GM18526 (cell line): ENCODE measurements around the gene EFCAB6.

Experiments
- POLR2A ChIP-seq: IDR thresholded peaks from 3 replicates; pipeline ENCODE4 v1.6.1; 2011; ENCODE audit not compliant: insufficient read length; ENCODE audit errors: extremely low read depth

EFCAB6 gene

DNA sequence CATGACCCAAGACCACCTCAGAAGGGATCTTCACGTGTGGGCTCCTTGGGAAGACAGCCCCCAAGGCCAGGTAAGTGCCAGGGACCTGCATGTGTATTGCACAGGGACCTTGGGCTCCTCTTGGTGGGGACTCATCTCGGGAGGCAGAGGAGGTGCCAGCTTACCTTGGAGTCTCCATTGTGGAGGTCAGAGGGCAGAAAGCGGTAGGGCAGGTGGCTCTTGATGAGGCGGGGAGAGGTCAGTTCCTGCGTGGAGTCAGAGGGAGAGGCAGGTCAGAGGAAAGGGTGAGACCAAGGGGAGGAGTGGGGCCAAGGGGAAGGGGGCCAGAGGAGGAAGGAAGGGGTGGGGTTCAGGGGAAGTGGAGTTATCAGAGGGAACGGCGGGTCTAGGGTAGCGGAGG, 27.7 kb upstream of the EFCAB6 start:
- TF ChIP-seq POLR2A, result no peak

DNA sequence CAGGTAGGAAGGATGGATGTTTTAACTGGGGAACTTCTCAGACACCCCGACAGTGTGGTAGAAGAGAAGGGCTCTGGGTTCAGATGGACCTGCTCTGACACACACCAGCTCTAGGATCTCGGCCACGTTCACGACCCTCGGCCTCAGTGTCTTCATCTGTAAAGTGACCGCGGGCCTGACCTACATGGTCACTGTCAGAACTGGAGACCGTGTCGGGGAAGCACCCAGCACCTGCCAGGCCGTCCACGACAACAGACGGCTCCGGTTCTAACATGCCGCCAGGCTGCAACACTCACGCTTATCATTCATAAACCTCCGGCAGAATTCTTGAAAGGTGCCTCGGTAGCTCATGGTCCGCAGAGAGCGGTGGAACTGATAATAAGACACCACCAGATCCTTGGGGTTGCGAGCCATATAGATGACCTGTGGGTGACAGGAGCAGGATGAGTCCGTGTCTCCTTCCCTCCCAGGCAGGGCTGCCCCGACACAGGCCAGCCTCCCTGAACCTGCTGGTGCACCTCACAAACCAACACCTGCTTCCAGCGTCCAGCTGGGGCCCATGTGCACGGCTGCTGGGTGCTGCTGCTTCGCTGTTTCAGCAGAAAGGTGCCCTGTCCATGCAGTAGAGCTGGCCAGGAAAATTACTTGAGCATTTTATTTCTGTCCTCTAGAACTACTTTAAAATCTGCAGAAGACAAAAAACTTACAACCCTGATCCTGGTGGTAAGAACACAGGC, 26.6 kb upstream of the EFCAB6 start:
- no peak for TF ChIP-seq POLR2A

DNA sequence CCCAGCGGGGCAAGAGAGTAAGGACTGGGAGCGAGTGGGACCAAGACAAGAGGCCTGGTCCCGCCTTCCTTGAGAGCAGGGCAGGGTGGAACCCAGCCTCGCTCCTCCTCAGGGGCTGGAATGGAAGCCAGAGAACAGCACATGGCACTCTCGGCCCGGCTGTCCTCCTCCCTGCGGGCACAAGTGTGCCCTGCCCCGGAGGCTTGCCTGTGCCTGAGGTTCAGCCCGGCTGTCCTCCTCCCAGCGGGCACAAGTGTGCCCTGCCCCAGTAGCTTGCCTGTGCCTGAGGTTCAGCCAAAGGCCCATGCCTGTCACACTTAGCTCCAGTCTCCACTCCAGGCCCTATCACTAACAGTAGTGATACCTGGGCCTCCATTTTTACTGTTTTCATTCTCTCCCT, 26.1 kb upstream of the EFCAB6 start:
- no peak for TF ChIP-seq POLR2A

DNA sequence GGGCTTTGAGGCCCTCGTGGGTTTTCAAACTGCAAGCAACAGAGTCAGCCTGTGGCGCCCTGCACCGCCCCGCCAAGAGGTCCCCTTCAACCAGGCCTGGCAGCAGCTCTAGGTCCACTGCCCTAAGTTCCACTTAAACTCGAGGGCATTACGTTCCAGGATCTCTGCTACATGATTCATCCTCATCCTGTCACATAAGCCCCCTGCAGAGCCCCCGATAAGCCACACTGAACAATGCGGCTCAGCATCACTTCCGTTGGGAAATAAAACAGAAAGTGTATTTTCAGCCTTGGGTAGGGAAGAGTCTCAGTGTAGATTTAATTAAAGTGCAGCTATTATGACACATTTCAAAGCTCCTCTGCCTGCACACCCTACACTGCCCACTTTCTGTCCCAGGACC, 25.6 kb upstream of the EFCAB6 start:
- TF ChIP-seq POLR2A, result no peak

DNA sequence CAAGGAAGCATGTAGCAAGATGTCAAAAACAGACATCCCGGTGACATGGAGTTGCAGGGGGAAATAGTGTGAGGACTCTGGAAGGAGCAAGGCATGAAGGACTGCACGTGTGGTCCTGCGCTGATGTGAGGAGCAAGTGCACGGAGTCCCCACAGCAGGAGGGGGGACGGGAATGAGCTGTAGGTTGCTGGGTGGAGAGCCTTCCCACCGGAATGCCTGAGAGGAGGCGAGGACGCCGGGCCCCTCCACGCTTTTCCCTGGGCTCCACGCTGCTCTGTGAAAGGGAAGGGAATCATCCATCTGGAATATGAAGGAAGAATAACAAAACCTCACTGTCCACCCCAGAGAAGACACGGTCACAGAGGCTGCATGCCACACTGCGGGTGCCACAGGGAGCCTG, 23.6 kb upstream of the EFCAB6 start:
- no peak for TF ChIP-seq POLR2A

DNA sequence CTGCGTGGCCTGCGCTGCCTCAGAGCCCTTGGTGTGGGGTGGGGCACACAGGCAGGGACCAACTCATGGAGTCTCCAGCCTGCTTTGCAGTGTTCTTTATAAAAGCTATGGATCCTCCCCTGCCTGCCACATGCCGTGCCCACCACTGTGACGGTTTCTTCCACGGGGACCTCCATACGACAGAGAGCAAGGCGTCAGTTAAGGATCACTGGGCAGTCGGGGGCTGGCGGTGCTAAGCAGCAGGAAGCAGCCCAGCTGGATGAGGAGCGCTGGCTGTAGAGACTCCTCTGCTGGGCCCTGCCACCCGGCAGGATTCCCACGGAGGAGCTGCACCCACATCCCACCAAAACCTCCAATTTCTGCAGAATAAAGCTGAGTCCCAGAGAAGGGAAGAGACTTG, 23.1 kb upstream of the EFCAB6 start:
- TF ChIP-seq POLR2A, result no peak

DNA sequence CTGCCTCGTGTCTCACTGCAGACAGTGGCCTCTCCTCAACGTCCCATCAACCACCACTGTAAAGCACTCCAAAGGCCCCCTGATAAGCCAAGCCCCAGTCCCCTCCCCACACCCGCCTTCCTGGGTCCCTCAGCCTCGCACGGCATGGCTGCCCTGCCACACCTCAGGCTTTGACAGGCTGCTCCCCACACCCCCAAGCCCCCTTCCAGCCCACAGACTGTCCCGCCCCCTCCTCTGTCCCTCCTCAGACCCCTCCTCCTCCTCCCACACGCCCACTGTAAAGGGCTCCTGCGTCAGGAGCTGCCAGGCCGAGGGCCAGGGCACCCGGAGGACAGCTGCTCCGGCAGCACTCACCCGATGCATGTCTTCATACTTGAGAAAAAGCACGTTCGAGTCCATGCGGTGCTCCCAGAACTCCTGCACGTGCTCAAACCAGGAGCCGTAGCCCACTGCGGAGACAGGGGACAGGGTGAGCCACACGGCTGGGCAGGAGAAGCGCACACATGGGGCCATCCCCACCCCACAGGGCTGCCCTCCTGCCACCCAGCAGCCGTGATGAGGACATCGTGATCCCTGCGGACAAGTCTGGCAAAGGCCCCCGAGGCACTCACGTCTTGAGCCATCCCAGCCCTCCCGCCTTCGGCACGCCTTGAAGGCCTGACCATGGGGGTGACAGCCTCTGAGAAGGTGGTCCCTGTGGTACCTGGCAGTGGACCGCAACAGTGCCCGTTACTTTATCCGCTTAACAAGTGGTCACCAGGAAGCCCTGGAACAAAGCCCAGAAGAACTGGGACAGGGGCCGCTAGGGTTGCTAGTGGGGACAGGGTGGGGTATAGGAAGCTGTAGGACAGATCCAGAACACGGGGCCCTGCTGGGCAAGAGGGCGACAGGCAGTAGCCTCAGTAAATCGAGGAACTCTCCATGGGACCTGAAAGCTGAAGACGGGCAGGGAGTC, 21.5 kb upstream of the EFCAB6 start:
- TF ChIP-seq POLR2A, result no peak

DNA sequence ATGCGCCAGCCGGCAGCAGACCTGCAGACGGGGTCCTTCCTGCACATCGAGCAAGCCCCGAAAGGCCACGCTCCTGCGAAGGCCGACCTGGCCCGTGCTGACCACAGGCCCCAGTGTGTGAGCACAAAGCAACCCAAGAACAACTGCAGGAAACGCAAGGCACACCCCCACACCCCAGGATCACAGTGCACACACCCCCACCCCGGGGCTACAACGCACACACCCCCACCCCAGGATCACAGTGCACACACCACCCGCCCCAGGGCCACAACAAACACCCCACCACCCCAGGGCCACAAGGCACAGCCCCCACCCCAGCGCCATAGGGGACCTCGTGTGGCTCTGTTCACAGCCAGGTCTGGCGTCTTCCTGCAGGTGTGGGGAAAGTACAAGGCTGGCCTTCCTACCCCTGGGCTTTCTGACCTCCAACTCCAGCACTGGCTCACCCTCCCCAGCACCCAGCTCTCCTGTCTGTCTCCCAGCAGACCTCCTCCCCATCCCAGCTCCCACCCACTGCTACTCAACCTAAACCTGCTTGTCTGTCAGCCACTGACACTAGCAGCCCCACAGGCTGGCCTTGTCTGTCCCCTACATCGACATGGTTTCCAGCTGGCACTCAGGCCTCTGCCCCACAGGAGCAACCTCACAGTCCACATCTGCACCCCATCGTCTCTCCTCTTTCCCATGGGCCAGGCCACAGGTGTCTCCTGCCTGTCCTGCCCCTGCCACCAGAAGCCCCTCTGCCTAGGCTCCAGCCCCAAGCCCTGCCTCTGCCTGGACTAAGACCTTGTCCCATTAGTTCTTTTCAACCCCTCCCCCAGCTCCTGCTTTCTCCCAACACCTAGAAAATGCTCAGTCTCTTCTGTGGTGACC, 20.5 kb upstream of the EFCAB6 start:
- no peak for TF ChIP-seq POLR2A

DNA sequence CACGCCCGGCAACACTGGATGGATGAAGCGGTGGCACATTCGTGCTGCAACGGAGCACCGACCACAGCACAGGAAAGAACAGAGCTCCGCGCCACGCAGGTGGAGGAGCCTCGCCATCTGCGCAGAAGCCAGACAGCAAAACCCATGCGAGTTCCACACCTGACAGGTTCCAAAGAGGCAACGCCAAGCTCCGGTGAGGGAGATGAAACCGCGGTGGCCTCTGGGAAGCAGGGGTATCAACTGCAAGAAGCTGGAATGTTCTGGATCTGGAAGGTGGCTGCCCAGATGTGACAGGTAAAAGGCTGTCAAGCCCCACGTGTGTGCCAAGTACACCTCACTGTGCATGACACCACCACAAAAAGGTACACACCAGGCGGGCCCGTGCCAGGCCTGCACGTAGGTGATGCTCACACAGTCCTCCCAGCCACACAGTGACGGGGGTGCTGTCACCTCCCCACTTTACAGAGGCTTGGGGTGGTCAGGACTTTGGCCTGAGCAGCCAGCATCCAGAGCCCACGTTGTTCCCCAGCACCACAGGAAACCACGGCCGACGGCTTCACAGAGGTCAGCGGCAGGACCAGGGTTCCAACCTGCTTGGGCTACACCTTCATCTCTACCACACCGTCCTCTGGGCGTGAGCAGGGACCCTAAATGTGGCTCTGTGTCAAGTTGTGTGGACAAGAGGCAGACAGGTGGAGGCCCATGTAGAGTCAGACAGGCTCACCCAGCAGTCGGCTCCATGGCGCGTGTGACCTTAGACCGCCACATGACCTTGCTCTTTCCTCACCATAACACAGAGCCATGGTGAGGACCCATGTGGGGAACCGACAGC, 19.7 kb upstream of the EFCAB6 start:
- TF ChIP-seq POLR2A, result no peak

DNA sequence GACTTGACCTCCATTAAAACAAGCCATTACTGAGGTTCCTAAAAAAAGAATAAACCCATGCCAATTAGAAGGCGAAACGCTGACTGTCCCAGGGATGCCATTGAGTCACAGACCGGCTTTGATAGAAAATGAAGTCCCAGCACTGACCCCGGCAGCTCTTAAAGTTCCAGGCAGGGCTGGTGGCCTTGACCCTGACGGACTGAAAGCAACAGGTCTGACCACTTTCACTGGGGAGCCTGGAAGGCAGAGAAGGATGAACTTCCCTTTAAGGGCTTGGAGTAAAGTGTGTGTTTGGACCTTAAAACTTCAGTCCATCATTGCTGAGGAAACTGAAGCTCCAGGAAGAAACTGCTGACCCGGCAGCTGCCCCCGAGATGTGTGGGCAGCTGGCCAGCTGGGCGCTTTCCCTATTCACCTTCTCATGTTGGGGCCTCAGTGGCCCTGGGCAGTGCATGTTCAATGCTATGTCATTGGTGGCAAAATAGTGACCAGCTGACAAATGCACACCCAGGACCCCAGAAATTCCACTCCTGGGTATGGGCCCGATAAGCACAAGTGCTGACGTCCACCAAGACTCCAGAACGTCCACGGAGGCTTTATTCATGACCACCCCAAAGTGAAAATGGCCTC, 18.9 kb upstream of the EFCAB6 start:
- TF ChIP-seq POLR2A, result no peak

DNA sequence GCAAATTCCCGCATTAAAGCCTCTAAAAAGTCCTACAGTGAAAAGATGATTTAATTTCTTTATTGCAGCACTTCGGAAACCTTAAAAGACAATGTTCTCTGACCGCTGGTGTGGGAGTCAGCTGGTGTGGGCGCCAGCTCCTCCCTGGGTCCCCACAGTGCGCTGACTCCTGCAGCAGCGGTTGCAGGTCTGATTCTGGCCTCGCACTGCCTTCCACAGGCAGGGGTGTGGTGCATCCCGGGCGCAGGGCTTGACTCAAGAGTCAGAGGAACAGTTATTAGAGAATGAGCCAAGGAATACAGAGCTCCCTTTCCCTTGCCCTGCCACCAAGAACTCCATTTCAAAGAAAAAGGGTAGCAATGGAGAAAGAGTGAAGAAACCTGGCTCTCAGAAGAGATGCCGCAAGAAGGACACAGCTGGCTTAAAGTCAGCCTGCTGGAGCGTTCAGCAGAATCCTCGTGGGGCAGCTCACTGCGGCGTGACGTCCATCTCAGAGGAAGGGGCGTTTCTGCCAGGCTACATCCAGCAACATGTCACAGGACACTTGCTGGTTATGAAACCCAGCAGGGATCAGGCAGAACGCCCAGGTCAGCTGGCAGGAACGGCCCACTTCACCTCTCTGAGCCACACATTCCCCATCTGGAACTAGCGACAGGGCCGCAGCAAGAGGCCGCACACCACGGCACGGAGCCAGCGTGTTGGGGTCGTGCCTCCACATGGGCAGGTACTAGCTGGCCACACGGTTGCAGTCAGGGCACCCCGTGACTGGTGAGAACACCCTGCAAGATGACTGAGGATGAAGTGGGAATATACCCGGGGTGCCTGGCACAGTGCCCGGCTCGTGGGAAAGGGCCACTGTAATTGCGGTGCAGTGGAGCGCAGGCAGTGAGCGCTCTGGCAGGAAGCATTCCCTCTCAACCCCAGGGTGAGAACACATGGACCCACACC, 18.1 kb upstream of the EFCAB6 start:
- TF ChIP-seq POLR2A, result no peak

DNA sequence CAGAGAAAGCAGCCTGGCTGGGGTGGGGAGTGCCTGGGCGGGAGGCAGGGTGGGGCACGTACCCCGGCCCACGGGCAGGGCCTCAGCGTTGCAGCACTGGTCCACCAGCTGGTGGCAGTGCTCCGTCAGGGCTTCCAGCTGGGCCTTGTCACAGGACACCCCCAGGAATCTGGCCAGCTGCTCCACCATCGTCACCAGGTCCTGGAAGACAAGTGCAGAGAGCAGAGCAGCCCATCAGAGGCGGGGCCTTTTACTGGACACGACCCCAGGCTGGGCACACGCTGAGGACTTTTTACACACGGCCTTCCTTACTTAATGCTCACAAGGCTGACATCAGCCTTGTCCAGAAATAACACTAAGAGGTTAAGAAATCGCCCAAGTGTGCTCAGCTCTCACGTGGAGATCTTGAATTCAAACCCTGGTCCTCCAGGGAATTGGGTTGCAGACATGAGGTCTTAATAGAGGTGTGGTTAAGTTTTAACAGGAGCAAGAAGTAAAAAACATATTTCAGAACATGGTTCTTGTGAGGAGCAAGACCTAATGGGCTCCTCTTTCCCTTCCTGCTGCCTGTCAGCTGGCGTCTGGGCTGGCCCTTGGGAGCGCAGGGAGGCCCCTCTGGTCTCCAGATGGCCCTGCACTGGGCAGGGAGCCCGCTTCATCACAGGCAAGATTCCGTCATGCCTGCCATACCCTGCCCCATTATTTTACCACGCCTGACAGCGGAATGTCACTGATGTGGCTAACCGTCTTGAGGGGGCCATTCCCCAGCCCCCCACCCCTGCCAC, 17.1 kb upstream of the EFCAB6 start:
- TF ChIP-seq POLR2A, result no peak
